Stimulated activated CD8-positive, alpha-beta memory T cell treated with anti-CD3 and anti-CD28 coated beads, Interleukin-4, amount 100 ng/mL, for 4 hours (primary cell): ENCODE data around the gene KIAA2012.

ENCODE experiments used
- DNase-seq, 2 donors: peaks; one replicate each; pipeline ENCODE4 v3.0.0-alpha.2; 2020; ENCODE audit warnings: low read depth in 2 of 2, low spot score in 1 of 2

The KIAA2012 gene

DNA sequence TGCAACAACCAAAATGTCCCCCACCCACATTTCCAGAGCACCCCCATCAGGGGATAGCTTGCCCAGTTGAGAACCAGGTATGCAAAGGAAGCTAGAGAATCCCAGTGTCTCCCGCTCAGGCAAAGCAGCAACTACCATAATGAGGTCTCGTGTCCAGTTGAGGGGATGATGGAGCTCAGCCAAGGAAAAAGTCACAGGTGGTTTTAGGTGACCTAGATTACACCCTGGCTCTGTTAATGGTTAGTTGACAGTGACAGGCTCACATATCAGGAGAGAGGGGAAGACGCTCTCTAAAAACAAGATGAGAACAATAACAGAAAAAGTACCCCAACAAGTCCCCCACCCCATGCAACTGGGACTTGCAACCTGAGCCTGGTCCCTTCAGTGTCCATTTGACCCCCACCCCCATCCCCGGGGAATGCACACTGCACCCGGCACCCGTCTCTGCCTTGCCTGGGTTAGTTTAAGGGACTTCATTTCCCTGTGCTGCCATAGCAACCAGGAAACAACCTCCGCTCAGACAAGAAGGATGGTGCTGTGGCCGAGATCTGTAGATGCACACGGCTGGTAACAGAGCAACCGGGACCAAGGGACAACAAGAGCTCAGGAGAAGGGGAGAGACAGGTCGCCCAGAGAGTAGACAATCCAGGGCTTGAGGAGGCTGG lies at the start of gene KIAA2012:
Gene KIAA2012, plus strand, starts transcription at position 519 of the 665 bp plus-strand sequence. CDS start 373 bp downstream, outside the sequence.
- DNase-seq = no peak

DNA sequence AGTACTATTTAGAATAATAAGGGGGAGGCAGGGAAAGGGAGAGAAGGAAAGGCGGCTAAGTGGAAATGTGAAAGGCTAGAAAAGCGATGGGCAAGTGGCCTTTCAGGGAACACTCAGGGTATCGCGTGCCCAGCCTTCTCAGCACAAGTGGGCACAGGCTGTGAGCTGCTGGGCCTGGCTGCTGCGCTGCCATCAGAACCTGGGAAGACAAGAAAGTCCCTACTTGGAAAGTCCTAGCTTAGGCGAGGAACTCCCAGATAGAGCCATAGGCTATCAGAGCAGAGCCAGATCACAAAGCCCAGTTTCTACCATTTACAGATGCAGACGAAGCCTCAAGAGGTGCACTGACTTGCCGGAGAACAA lies 49.2 kb upstream of the KIAA2012 start:
- no peak for DNase-seq

DNA sequence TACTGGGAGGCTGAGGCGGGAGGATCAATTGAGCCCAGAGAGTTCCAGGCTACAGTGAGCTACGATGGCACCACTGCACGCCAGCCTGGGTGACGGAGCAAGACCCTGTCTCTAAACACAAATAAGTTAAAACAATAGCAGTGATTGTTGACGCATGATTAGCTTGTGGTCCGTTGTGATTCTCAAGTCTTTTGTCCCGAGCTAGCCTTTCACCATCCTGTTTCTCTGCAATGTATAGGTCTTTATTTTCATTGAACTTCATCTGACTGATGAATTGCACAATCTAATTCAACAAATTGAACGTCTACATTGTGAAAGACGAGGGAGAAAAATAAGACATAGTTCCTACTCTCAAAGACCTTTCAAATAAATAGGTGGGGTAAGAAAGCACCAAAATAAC lies 48.2 kb upstream of the KIAA2012 start:
- no peak for DNase-seq

DNA sequence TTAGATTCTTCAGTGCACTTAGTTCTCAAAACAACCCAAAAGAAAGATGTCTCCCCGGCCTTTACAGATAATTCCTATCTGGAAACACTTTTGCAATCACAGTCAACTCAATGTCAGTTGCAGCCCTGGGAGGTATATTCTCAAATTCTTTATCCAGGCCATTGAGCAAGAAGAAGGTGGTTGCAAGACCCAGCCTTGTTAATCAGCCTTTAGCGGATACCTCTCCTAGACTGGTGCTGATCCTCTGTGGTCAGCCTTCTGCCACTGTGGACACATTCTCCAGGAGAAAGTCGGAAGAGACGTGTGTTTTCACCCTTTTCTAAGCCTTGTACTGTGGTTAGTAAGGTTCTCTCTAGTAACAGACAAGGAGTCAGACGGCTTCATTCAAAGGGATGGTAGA lies 47.2 kb upstream of the KIAA2012 start:
- no peak for DNase-seq

DNA sequence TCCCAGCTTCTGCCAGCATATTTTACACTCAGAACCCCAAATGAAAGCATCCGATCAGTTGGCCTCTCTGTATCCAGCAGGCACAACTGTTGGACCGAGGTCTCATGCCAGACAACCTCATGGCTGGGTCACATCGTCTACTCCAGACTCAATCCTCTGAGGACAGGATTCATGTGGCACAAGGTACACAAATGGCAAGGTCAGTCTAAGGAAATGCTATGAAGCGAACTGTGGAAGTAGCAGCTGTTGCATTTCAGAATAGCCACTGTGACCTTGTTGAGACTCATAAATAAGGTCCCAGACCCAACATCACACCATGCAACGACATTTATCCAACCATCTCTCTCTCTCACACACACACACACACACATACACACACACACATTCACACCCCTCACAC lies 46.5 kb upstream of the KIAA2012 start:
- no peak for DNase-seq

DNA sequence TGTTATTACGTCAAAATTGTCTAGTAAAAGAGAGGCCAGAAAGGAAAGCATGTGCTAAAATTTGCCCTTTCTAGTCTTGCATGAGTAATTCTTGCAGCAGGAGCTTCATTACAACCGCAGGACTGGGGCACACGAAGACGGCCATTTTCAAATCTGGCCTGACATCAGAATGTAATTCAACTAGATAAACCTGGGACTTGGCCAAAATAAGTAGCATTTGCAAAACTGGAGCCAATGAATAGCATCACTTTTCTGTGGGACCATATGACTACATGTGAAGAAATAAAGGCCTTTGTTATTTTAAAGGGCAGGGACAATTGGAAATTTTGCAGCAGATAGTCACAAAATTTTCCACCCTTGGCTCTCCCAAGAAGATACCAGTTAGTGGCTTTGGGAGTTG lies 42.4 kb upstream of the KIAA2012 start:
- DNase-seq = no peak

DNA sequence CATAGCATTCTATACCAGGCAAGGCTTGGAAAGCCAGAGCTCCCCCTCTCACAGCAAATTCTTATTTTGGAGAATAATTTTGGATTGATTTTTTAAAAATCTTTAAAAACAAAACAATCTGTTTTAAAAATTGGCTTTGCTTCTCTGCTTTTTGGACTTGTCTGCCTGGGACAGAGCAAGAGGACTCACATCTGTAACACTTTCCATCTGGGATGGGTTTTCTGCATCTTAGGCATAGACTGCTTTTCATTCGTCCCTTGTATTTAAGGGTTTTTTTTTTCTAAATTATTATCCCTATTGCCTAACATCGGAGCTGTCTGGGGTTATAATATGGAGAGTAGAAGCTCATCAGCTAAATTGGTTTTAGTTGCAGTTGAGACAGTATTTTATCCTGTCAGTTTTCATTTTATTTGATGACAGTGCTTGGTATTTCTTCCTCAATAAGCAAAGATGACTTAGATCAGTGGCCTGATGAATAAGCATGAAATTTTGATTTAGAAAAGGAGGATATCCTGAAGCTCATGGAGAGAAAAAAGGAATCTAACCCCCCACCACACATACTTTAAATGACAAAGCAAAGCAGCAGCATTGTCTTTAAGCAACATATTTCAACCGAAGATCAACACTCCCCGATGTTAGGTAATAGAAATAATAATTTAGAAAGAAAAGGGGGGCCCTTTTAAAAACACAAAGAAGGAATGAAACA lies 41.7 kb upstream of the KIAA2012 start:
- DNase-seq = no peak

DNA sequence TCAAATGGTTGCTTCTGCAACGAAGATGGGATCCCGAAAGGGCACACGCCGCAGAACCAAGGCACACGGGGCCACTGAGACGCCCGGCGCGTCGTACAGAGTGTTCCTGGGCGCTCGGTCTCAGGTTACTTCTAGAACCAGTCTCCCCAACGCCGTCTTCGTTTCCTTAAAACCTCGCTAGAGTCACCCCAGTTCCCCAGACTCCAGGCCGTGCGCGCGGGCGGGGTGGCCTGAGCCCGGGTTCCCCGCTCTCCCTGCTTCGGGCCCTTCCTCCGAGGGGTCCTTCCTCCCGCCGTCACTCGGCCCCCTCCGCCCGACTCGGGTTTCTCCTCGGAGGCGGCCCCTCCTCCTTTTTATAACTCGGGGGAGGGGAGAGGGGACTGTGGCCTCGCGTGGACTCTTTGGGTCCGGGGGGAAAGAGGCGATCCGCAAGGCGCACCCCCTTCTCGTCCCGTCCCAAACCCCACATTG lies 40.2 kb upstream of the KIAA2012 start:
- DNase-seq = no peak

DNA sequence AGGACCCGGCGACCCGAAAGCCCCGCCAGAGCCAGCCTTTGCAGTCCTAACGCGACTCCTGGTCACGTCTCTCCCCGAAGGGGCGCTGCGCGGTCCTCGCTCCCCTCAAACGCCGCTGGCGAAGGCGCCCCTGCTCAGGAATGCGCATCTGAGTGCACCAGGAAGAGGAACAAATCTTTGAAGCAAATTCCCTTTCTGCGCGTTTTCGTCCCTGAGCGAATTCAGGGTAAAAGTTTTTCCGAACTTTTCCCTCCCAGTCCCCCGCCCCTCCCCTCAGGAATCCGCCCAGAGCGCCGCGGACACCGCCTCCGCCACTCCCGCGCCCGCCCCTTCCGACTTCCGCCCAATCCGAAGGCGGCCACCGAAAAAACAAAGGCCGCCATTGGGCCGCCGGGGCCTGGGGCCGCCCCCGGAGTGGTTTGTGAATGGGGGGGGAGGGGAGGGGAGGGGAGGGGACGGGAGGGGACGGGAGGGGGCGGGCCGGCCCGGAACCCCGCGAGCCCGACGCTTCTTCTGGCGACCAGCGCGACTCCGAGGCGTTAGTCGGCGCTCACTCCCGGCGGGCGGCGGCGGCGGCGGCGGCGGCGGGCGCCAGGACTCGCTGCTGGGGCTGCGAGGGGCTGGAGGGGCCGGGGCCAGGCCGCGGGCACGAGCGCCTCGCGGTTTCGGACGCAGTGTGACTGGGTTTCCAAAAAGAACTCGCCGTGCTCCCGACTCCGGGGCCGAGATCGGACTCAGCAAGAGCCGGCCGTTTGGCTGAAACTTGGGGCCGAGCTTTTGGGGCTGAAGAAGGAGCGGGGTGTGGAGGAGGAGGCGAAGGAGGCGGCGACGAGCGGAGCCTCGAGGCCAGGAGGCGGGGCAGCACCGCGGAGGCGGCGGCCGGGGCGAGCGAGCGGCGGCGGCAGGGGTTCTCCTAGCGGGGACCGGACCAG lies 39.5 kb upstream of the KIAA2012 start, which contains the start of gene FZD7:
Gene FZD7, plus strand, starts transcription at position 539 of the 932 bp plus-strand sequence. CDS start 793 bp downstream, outside the sequence.
- DNase-seq = peak; percentile 56 to 65

DNA sequence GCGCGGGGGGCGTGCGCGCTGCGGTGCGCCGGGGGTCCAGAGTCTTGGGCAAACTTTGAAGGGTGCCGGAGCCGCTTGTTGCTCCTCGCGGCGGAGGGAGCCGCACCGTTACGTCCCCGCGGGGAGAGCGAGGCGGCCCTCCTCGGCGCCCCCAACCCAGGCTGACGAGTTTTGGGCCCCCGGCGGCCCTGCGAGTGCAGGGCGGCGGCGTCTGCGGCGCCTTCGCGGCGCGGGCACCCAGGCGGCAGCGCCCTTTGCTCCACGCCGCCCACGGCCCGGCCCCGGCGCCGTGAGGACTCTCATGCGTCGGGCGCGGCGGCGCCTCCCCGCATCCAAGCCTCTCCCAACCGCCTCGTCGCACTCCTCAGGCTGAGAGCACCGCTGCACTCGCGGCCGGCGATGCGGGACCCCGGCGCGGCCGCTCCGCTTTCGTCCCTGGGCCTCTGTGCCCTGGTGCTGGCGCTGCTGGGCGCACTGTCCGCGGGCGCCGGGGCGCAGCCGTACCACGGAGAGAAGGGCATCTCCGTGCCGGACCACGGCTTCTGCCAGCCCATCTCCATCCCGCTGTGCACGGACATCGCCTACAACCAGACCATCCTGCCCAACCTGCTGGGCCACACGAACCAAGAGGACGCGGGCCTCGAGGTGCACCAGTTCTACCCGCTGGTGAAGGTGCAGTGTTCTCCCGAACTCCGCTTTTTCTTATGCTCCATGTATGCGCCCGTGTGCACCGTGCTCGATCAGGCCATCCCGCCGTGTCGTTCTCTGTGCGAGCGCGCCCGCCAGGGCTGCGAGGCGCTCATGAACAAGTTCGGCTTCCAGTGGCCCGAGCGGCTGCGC lies 38.6 kb upstream of the KIAA2012 start:
- no peak for DNase-seq

DNA sequence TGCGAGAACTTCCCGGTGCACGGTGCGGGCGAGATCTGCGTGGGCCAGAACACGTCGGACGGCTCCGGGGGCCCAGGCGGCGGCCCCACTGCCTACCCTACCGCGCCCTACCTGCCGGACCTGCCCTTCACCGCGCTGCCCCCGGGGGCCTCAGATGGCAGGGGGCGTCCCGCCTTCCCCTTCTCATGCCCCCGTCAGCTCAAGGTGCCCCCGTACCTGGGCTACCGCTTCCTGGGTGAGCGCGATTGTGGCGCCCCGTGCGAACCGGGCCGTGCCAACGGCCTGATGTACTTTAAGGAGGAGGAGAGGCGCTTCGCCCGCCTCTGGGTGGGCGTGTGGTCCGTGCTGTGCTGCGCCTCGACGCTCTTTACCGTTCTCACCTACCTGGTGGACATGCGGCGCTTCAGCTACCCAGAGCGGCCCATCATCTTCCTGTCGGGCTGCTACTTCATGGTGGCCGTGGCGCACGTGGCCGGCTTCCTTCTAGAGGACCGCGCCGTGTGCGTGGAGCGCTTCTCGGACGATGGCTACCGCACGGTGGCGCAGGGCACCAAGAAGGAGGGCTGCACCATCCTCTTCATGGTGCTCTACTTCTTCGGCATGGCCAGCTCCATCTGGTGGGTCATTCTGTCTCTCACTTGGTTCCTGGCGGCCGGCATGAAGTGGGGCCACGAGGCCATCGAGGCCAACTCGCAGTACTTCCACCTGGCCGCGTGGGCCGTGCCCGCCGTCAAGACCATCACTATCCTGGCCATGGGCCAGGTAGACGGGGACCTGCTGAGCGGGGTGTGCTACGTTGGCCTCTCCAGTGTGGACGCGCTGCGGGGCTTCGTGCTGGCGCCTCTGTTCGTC lies 37.7 kb upstream of the KIAA2012 start:
- no peak for DNase-seq

DNA sequence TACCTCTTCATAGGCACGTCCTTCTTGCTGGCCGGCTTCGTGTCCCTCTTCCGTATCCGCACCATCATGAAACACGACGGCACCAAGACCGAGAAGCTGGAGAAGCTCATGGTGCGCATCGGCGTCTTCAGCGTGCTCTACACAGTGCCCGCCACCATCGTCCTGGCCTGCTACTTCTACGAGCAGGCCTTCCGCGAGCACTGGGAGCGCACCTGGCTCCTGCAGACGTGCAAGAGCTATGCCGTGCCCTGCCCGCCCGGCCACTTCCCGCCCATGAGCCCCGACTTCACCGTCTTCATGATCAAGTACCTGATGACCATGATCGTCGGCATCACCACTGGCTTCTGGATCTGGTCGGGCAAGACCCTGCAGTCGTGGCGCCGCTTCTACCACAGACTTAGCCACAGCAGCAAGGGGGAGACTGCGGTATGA lies 37.1 kb upstream of the KIAA2012 start:
- DNase-seq = no peak

DNA sequence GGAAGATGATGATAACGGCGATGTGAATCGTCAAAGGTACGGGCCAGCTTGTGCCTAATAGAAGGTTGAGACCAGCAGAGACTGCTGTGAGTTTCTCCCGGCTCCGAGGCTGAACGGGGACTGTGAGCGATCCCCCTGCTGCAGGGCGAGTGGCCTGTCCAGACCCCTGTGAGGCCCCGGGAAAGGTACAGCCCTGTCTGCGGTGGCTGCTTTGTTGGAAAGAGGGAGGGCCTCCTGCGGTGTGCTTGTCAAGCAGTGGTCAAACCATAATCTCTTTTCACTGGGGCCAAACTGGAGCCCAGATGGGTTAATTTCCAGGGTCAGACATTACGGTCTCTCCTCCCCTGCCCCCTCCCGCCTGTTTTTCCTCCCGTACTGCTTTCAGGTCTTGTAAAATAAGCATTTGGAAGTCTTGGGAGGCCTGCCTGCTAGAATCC lies 36.4 kb upstream of the KIAA2012 start:
- no peak for DNase-seq

DNA sequence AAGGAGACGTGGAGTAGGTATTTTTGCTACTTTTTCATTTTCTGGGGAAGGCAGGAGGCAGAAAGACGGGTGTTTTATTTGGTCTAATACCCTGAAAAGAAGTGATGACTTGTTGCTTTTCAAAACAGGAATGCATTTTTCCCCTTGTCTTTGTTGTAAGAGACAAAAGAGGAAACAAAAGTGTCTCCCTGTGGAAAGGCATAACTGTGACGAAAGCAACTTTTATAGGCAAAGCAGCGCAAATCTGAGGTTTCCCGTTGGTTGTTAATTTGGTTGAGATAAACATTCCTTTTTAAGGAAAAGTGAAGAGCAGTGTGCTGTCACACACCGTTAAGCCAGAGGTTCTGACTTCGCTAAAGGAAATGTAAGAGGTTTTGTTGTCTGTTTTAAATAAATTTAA lies 36.0 kb upstream of the KIAA2012 start:
- DNase-seq = no peak

DNA sequence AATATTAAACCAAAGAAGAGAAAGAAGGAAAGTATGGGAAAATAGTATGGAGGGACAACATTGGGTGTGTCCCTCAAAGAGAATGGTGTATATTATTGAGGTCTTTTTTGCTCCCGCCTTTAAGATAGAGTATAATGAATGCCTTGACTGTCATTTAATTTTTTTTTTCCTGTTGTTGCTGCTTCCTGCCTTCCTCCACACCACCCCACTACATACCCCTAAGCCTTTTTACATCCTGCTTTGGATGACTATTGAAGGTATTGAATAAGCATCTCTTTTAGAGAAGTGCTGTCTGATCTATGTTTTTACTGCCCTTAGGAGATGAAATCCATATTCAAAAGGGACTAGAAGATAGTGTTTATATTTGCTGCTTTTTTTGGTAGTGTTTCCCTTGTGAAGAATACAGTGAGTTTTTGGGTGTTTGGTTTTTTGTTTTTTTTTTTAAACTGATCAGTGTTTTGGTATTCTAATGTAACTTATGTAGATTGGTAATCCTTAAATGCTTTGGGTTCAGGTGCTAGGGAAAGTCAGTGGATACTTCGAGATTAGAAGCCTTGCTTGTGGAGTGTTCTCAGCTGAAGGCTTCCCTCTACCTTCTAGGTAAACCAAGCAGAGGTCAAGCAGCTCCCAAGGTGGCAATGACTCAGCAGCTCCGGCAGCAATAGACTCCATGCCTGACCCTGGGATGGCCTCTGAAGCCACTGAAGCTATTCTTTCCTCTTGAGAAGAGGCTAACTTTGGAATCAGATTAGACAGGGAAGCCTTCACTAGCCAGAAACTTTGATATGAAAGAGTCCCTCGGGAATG lies 34.4 kb upstream of the KIAA2012 start:
- no peak for DNase-seq

DNA sequence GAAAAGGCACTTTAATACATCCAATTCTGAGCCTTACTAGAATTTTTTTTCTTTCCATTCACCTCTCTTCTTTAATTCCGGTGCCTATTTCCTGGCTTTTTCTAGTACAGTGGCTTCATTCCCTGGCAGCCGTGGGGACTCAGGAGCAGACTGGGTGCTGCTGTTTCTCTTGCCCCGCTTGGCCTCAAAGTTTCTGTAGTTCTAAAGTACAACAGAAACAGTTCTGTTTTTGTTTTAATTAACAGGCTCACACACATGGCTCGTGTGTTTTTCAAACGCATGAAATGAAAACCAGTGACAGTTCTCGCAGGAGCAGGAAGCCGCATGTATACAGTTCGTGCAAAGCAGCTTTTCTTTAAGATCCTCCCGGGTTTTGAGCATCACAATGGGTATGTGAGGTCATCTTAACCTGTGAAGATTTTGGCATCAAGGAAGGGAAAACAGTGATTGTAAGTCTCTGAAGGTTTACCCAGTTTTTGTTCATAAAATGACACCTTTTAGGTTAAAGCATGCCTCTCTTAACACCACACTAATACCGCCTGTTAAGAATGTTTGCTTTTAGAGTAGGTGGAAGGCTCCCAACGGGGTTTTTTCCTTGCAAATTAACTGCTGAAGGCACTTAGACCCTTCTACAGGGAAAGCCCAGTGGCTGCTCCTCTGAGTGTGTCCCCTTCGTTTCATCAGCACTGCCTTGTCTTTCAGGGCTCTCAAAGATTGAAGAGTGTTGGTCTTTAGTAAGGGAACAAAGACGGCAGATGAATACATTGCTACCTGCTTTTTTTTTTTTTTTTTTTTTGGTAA lies 33.6 kb upstream of the KIAA2012 start:
- no peak for DNase-seq

DNA sequence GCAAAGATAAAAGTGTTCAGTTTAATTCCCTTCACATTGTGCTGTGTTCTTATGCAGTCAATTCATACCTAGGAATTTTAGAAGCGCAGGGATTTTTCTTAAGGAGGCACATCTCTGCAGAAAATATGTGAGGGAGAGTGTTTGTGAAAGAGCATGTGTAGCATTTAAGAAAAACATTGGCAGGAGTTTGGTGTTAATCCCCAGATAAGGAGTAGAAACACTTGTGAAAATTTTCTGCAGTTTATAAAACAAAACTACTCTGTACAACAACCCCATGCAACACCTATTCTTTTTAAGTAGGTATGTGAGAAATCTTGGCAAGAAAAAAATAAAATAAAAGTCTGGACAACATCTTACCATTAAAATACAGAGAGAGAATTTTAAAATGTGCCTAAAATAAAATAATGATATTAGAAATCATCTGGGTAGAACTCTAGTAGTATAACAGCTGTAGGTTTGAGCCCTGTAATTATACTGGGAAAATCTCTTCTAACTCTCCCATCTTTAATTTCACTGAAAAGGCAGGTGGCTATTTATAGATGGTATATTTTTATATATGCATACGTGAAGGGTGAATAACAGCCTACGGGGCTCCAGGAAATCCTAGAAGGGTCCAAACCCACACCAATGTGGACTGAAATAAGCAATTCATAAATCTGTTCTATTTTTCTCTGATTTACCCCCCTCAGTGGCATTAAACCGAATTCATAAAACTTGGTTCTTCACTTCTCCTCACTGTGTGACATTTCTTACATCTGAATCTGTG lies 32.8 kb upstream of the KIAA2012 start:
- DNase-seq = no peak
